Measurements from ENCODE around the gene LRRC15. TPM values are rescaled to one million over a fixed set of nuclear protein-coding genes. Genes with fewer than 3 reads are reported as not detected.

LRRC15 gene
- total RNA-seq, 1 experiment from 2014 or later, result not detected

GRCh38 chr3:194395778-194396538 is 26.4 kb upstream of the LRRC15 start:
- no peaks in the 10 kb centered on the region for H3K36me3 Mint-ChIP-seq (ENCODE audit: insufficient read depth, unreplicated experiment)

GRCh38 chr3:194395212-194395611 is 25.7 kb upstream of the LRRC15 start:
- DNase-seq, result peak; percentile 53
- Mint-ChIP-seq H3K27me3 (ENCODE audit: unreplicated experiment) (peaks cover 41% of the 10 kb centered on the region), H3K36me3 (ENCODE audit: insufficient read depth, unreplicated experiment) (no peaks in the 10 kb centered on the region), H3K4me1 (ENCODE audit: low read depth, unreplicated experiment) (peaks cover 20% of the 10 kb centered on the region), H3K9me3 (ENCODE audit: low read depth, unreplicated experiment) (peaks cover 7% of the 10 kb centered on the region), H3K27ac (ENCODE audit: unreplicated experiment) (peak overlapping the region; percentile 20), H3K4me3 (ENCODE audit: low read depth, unreplicated experiment) (no peak overlapping the region)
- no TSS peak for BruUV-seq (replicated peaks)
- CTCF ChIA-PET, result interaction anchor here (0.6 to 1.8 kb wide), 9 partner anchors 9 to 548 kb away, joined by 3 to 7 read pairs (median 4); partner anchors contain the start of gene LRRC15
- intact Hi-C loops (cut with micrococcal nuclease; ENCODE audit: unreplicated experiment), result no loop called here
- no peak for TF ChIP-seq CTCF (IDR thresholded peaks at IDR 0.05; ENCODE audit: unreplicated experiment)

More at GRCh38 chr3:194395778-194396538, 26.4 kb upstream of the LRRC15 start:
- H3K27ac Mint-ChIP-seq (ENCODE audit: unreplicated experiment), result no peak overlapping the region
- BruUV-seq (replicated peaks), result no TSS peak
- H3K4me1 Mint-ChIP-seq (ENCODE audit: low read depth, unreplicated experiment), result peaks cover 20% of the 10 kb centered on the region
- no peak for DNase-seq
- H3K4me3 Mint-ChIP-seq (ENCODE audit: low read depth, unreplicated experiment), result peak overlapping the region; percentile 17
- peaks cover 34% of the 10 kb centered on the region for H3K27me3 Mint-ChIP-seq (ENCODE audit: unreplicated experiment)
- CTCF ChIA-PET, result interaction anchor here (1.4 to 1.8 kb wide), 4 partner anchors 10 to 62 kb away, joined by 3 to 7 read pairs (median 5); partner anchors contain the start of gene LRRC15
- TF ChIP-seq CTCF (IDR thresholded peaks at IDR 0.05; ENCODE audit: unreplicated experiment), result no peak
- H3K9me3 Mint-ChIP-seq (ENCODE audit: low read depth, unreplicated experiment), result peaks cover 1% of the 10 kb centered on the region
- intact Hi-C loops (cut with micrococcal nuclease; ENCODE audit: unreplicated experiment), result no loop called here

- intact Hi-C loops (cut with micrococcal nuclease; ENCODE audit: unreplicated experiment), result no loop called here
- Mint-ChIP-seq H3K9me3 (ENCODE audit: low read depth, unreplicated experiment) (peaks cover 13% of the 10 kb centered on the region), H3K27ac (ENCODE audit: unreplicated experiment) (no peak overlapping the region), H3K4me3 (ENCODE audit: low read depth, unreplicated experiment) (no peak overlapping the region), H3K4me1 (ENCODE audit: low read depth, unreplicated experiment) (peaks cover 20% of the 10 kb centered on the region), H3K36me3 (ENCODE audit: insufficient read depth, unreplicated experiment) (no peaks in the 10 kb centered on the region), H3K27me3 (ENCODE audit: unreplicated experiment) (peaks cover 54% of the 10 kb centered on the region)
- no peak for DNase-seq
- no TSS peak for BruUV-seq (replicated peaks)
- CTCF ChIA-PET, result no interaction called here
- TF ChIP-seq CTCF (IDR thresholded peaks at IDR 0.05; ENCODE audit: unreplicated experiment), result no peak
Observed at GRCh38 chr3:194392576-194392975, 23.0 kb upstream of the LRRC15 start.

GRCh38 chr3:194390835-194391234 is 21.3 kb upstream of the LRRC15 start:
- no peaks in the 10 kb centered on the region for H3K36me3 Mint-ChIP-seq (ENCODE audit: insufficient read depth, unreplicated experiment)
- peaks cover 13% of the 10 kb centered on the region for H3K9me3 Mint-ChIP-seq (ENCODE audit: low read depth, unreplicated experiment)
- H3K27ac Mint-ChIP-seq (ENCODE audit: unreplicated experiment), result no peak overlapping the region
- no peak overlapping the region for H3K4me3 Mint-ChIP-seq (ENCODE audit: low read depth, unreplicated experiment)
- H3K27me3 Mint-ChIP-seq (ENCODE audit: unreplicated experiment), result peaks cover 56% of the 10 kb centered on the region
- no TSS peak for BruUV-seq (replicated peaks)
- CTCF ChIA-PET, result no interaction called here
- peaks cover 16% of the 10 kb centered on the region for H3K4me1 Mint-ChIP-seq (ENCODE audit: low read depth, unreplicated experiment)
- intact Hi-C loops (cut with micrococcal nuclease; ENCODE audit: unreplicated experiment), result no loop called here
- no peak for TF ChIP-seq CTCF (IDR thresholded peaks at IDR 0.05; ENCODE audit: unreplicated experiment)
- DNase-seq, result no peak

Measured in Calu3 (cell line).